Esophagus squamous epithelium (tissue), 5 donors: ENCODE data around the gene VIPR2. TPM values are rescaled to one million over a fixed set of nuclear protein-coding genes. Genes with fewer than 3 reads are reported as not detected.
A peak's percentile ranks its signal among the peaks of the same experiment; 100 is the strongest.

ENCODE experiments used
- DNase-seq: peaks from one replicate; lab custom pipeline; 2025; lab: John Stamatoyannopoulos, UW
- H3K27ac ChIP-seq, 4 donors: fragments of 200-600 bp; sonication (generic); one replicate each; pipeline ENCODE4 v1.5.1; 2016 to 2019; ENCODE audit warnings: mild to moderate bottlenecking in 1 of 4
- H3K27me3 ChIP-seq, 4 donors: fragments of 200-600 bp; sonication (generic); 1 replicate in 3 of 4; 2 replicates in 1 of 4; pipeline versions ENCODE4 v1.5.1 to v1.6.0; 2017 to 2021; ENCODE audit warnings: antibody characterized with exemption in 1 of 4
- H3K36me3 ChIP-seq, 3 donors: fragments of 200-600 bp; sonication (generic); one replicate each; pipeline ENCODE4 v1.5.1; 2016 to 2019
- H3K4me1 ChIP-seq, 3 donors: fragments of 200-600 bp; sonication (generic); one replicate each; pipeline ENCODE4 v1.5.1; 2017 to 2019
- H3K4me3 ChIP-seq, 4 donors: fragments of 200-600 bp; sonication (generic); 1 replicate in 3 of 4; 2 replicates in 1 of 4; pipeline ENCODE4 v1.5.1; 2016 to 2019; ENCODE audit warnings: mild to moderate bottlenecking in 2 of 4, moderate library complexity in 1 of 4
- H3K9me3 ChIP-seq, 3 donors: fragments of 200-600 bp; sonication (generic); one replicate each; pipeline ENCODE4 v1.5.1; 2016 to 2019
- CTCF ChIP-seq, 6 experiments: fragments of 450-650 bp in 4 of 6; fragments of 200-600 bp in 2 of 6; sonication (generic) in 2 of 6; IDR thresholded peaks; one replicate each; pipeline ENCODE4 v1.5.1; 2016 to 2019; ENCODE audit warnings: antibody characterized with exemption in 6 of 6, mild to moderate bottlenecking in 4 of 6, moderate library complexity in 4 of 6
- POLR2A ChIP-seq, 4 donors: fragments of 450-650 bp; IDR thresholded peaks; one replicate each; pipeline ENCODE4 v1.6.1; 2017; ENCODE audit warnings: antibody characterized with exemption in 4 of 4, mild to moderate bottlenecking in 4 of 4, moderate library complexity in 3 of 4
- WGBS, 2 donors: methylation state at CpG; one replicate each; pipeline ENCODE4 v1.1.5; 2018; 5-methylcytosine and 5-hydroxymethylcytosine counted together
- intact Hi-C: fragments of 100-400 bp; cut with DNase I; formaldehyde crosslinking; loops from one replicate; pipeline ENCODE4 v1.15.0; 2022
- total RNA-seq, 4 donors: library from RNA; depleted of rRNA; stranded (reverse); fragments of >200 nt; gene quantifications; one replicate each; pipeline ENCODE4 v1.1.0, GENCODE V29; 2016
- donor health status: DM: yes; HTN: yes; CAD: no.

VIPR2 gene
- total RNA-seq, 4 donors from 2014 or later: 0.18 to 2.1 (median 0.40) TPM

- Histone ChIP-seq H3K4me3 (no peak overlapping the region), H3K36me3 (no peaks in the 10 kb centered on the region), H3K27me3 (peaks cover 0 to 44% (median 0%) of the 10 kb centered on the region in 4 donors), H3K9me3 (no peaks in the 10 kb centered on the region), H3K4me1 (peaks cover 0 to 15% (median 4%) of the 10 kb centered on the region in 3 donors), H3K27ac (no peak overlapping the region)
- DNase-seq: no peak
- 72 to 80% methylated on average over 7 of the region's 7 CpGs for WGBS, 2 donors
- intact Hi-C loops: no loop called here
- TF ChIP-seq POLR2A (IDR thresholded peaks at IDR 0.05): no peak
- no peak for TF ChIP-seq CTCF (IDR thresholded peaks at IDR 0.05)
Measured at GRCh38 chr7:159114096-159114495, 30.6 kb downstream of the VIPR2 start.

- intact Hi-C loops: no loop called here
- DNase-seq: no peak
- 74 to 75% methylated on average over 7 to 8 of the region's 8 CpGs for WGBS, 2 donors
- no peaks in the 10 kb centered on the region for H3K9me3 ChIP-seq
- no peaks in the 10 kb centered on the region for H3K36me3 ChIP-seq
- no peak for TF ChIP-seq POLR2A (IDR thresholded peaks at IDR 0.05)
- no peak overlapping the region for H3K4me3 ChIP-seq
- peaks cover 0 to 26% (median 10%) of the 10 kb centered on the region in 3 donors for H3K4me1 ChIP-seq
- H3K27me3 ChIP-seq: peaks cover 0 to 44% (median 0%) of the 10 kb centered on the region in 4 donors
- H3K27ac ChIP-seq: no peak overlapping the region
Measured at GRCh38 chr7:159113056-159113455, 31.6 kb downstream of the VIPR2 start.

- Histone ChIP-seq H3K27ac (no peak overlapping the region), H3K4me3 (no peak overlapping the region), H3K36me3 (no peaks in the 10 kb centered on the region), H3K9me3 (no peaks in the 10 kb centered on the region), H3K27me3 (peaks cover 0 to 43% (median 0%) of the 10 kb centered on the region in 4 donors), H3K4me1 (peaks cover 0 to 32% (median 11%) of the 10 kb centered on the region in 3 donors)
- no peak for TF ChIP-seq CTCF (IDR thresholded peaks at IDR 0.05)
- TF ChIP-seq POLR2A (IDR thresholded peaks at IDR 0.05): no peak
- WGBS, 2 donors: 62 to 80% methylated on average over 18 to 29 of the region's 48 CpGs
- DNase-seq: no peak
- intact Hi-C loops: no loop called here
Measured at GRCh38 chr7:159112136-159113011, 32.3 kb downstream of the VIPR2 start.

GRCh38 chr7:159109653-159110035 lies 35.0 kb downstream of the VIPR2 start:
- Histone ChIP-seq H3K36me3 (no peaks in the 10 kb centered on the region), H3K9me3 (no peaks in the 10 kb centered on the region), H3K4me1 (peaks cover 0 to 30% (median 18%) of the 10 kb centered on the region in 3 donors), H3K4me3 (no peak overlapping the region), H3K27ac (no peak overlapping the region), H3K27me3 (peaks cover 0 to 36% (median 0%) of the 10 kb centered on the region in 4 donors)
- WGBS, 2 donors: 60 to 93% methylated on average over 1 to 10 of the region's 10 CpGs
- intact Hi-C loops: no loop called here
- no peak for TF ChIP-seq POLR2A (IDR thresholded peaks at IDR 0.05)
- TF ChIP-seq CTCF (IDR thresholded peaks at IDR 0.05): no peak
- no peak for DNase-seq

GRCh38 chr7:159108941-159109652 lies 35.6 kb downstream of the VIPR2 start:
- Histone ChIP-seq H3K27ac (peak overlapping the region in 2 of 4 donors; percentile 3 to 17), H3K4me3 (no peak overlapping the region), H3K4me1 (peaks cover 0 to 28% (median 18%) of the 10 kb centered on the region in 3 donors), H3K27me3 (peaks cover 0 to 37% (median 0%) of the 10 kb centered on the region in 4 donors), H3K9me3 (no peaks in the 10 kb centered on the region), H3K36me3 (no peaks in the 10 kb centered on the region)
- 36 to 54% methylated on average over 7 to 8 of the region's 9 CpGs for WGBS, 2 donors
- intact Hi-C loops: no loop called here
- DNase-seq: no peak
- no peak for TF ChIP-seq POLR2A (IDR thresholded peaks at IDR 0.05)
- TF ChIP-seq CTCF (IDR thresholded peaks at IDR 0.05): no peak
